ENCODE measurements around the gene SYT7.
"Not testable (repeated sequence)": the region's sequence is repeated elsewhere in the genome, so short reads cannot be mapped to it uniquely, and the experiment has no call there.

Gene SYT7

DNA sequence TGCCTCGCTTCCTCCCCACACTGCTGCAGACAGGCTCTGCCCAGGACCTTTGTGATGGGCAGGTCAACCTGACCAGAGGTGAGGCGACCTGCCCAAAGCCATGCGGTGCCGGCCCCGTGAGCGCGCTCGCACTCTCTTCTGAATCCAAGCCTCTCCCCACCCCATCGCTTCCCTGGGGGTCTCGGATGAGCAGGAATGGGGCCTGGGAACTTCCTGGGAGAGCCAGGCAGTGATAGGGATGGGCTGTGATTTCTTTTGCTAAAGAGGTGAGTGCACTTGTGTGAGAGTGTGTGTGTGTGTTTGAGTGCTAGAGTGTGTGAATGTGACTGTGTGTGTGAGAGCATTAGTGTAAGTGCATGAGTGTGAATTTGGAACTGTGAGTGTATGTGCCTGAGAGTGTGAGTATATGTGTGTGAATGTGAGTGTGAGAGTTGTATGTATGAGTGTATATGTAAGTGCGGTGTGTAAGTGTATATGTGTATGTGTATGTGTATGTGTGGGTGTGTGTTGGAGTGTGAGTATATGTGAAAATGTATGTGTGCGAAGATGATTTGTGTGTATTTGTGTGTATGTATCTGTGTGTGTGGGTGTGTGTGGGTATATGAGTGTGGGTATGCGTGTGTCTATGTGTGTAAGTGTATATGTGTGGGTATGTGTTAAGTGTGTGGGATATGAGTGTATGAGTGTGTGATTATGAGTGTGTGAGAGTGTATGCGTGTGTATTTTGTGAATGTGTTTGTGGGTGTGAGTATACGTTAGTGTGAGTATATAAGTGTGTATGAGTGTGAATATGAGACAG lies 84.1 kb downstream of the SYT7 start:
- DNase-seq (ENCODE audit: low read depth) = no peak

DNA sequence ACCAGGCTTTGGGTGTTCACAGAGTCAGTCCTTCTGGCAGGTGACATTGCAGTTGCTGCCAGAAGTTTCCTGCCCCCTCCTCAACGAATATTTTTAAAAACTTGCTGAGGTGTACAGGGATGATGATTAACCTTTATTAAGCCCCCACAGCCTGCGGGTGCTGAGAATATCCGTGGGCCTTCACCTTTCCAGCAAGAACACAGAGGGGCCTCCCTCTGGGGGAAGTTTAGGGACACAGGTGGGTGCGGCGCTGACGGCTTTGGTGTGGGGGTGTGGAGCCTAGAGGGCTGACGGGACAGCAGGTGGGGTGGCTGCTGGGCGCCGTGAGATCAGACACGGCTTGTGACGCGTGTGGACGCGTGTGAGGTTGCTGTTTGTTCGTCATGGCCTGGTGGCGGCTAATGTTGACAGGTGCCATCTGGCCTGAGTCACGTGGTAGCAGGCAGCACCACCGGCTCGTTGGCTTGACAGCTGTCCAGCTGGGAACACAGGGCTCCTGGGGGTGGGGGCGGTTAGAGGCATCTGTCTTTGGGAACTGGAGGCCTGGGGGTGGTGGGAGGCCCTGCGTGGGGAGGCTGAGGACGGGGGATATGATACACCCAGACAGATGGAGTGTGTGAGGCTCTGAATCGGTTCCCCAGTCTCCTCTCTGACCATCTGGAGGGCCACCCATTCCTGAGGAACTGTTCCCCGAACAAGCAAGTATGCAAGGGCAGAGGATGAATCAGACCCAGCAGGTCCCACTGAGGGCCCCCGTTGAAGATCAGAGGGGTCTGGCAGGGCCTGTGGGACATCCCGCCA lies 84.9 kb downstream of the SYT7 start:
- DNase-seq (ENCODE audit: low read depth) = no peak

DNA sequence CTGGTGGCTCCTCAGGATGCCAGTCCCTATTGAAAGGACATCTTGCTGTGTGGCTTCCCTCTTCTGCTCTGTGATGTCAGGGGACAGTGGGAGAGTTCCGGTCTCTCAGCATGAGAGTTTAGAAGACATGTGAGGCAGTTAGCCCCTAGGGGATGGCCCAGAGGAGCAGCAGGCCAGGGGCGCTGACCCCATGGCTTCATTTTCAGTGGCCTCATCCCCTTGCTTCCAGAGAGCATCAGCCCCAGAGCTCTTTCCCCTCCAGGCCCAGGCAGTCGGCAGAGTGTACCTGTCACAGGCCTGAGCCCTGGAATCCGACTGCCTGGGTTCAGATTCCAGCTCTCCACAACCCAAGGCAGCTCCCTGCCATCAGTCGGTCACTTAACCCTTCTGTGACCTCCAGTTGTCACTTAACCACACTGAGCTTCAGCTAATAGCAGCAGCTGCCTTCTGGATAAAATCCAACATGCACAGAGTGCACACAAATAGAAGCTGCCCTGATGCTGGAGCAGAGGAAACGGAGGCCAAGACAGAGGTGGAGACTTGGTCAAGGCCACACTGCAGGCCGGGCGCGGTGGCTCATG lies 86.4 kb downstream of the SYT7 start:
- DNase-seq (ENCODE audit: low read depth) = no peak

DNA sequence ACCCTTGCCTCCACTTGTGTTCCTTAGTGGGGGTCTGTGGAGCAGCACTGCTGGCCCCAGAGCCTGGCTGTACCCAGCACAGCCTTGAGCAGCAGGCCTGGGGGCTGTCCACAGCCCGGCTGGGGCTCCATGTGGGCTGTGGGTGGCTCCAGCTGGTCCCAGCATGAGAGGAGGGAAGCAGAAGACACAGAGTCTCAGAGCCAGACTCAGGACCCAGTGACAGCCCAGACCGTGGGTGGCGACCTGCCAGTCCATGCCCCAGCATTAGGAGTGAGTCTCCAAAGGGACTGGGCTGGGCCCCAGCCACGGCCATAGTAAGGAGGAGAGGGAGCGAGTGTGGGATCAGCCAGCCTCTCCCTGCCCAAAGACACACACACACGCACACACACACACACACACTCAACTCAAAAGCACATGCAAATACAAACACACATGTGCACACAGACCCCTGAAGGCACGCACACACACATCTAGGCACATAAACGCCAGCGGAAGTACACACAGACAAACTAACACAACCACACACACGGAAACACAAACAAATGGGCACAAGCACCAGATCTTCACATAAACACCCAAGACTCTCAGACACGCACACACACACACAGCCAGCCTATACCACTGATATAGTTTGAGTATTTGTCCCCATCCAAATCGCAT lies 89.0 kb downstream of the SYT7 start:
- no peak for DNase-seq (ENCODE audit: low read depth)

DNA sequence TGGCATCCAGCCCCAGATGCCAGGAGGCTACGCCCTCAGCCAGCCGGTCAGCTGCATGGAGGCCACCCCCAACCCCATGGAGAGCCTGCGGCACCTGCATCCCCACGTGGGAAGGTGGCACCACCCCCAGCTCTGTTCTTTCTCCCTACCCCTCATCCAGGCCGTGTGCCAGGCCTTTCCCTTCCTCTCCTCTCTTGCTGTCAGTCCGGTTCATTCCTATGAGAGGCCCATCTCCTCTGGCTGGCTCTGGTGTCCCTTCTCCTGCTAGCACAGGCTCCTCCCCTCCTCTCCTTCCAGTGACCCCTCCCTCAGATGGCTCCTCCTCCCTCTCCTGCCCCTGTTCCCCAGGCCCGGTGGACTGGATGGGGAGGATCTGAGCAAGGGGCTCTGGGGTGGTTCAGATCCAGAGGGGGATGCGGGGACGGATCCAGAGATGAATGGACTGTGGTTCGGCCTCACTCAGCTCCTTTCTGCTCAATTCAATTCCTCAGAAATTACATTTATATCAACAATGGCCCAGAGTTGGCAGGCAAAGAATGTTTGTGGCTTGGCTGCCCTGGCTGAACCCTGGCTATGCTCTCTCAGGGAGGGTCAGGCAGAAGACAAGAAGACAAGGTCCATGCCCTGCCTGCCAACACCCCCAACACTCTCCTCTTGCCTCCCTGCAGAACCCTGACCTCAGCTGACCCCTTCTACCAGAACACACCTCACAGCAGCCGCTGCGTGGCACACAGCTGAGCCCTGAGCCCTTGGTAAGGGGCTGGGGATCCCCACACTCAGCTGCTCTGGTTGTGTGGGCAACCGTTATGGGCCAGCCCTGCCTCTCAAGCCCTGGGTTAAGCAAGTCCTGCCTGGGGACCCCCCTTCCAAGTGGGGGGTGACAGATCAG lies 90.8 kb downstream of the SYT7 start:
- no peak for DNase-seq (ENCODE audit: low read depth)

DNA sequence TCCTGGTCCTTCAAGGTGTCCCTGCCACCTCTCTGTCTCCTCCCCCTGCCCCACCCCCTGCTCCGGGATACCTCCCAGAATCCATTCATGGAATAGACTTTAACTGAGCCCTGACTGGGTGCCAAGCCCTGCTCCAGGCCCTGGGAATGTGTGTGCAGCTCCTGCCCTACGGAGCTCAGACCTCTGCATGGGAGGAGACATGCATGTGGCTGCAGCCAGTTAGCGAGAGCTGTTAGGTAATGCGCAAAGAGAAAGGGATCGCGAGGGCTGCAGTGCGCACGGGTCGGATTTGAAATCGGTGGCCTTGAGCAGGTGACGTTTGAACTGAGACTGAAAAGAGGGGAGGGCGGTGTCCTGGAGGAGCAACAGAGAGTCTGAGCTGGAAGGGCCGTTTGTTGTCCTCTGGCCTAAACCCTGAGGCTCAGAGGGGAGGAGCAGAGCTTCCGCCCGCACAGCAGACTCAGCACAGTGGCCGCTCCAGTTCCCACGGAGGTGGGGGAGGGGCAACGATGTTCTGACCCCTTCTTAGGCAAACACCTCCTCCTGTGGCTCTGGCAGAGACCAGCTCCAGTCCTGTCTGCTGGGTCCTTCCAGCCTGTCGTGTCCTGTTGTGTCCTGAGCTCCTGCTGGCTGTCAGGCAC lies 92.1 kb downstream of the SYT7 start:
- DNase-seq (ENCODE audit: low read depth) = no peak

DNA sequence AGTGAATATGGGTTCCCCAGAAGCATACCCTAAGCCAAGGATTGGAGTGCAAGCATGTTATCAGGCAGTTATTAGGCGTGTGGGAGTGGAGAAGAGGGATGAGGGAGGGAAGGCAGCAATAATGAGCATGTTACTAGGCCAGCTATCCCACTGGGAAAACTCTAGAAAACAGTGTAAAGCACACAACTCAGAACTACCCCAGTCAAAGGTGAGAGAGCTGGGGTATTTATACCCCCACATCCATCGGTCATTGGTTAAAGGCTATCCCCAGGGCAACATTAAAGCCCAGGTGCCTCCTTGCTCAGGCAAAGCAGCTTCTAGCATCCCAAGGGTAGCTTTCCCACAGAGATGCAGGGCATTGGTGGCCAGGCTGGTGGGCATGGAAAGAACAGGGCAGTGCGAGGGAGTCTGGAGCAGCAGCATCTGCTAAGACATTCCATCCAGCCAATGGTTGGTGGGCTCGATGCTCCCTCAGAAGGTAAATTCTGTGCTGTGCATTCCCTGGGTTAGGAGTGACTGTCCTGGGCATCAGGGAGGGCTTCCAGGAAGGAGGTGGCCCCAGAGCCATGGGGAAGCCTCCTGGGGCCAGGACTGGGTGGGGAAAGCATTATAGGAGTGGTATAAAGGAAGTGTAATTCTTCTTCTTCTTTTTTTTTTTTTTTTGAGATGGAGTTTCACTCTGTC lies 93.4 kb downstream of the SYT7 start:
- no peak for DNase-seq (ENCODE audit: low read depth)

DNA sequence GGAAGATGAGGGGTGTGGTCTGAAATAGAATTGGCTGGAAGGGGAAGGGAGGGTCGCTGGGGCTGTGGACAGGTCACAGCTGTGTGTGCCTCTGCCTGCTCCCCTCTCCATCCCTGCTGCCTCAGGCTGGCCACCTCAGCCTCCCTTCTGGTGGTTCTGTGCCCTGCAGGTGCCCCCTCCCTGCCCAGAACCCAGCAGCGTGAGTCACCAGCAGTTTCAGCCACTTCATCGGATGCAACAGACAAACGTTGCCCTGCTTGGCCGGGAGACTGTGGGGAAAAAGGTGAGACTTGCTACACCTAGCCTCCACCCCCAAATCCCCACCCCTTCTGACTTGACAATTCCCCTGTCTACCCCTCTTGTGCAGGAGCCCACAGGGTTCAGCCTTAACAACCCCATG lies 94.1 kb downstream of the SYT7 start:
- no peak for DNase-seq (ENCODE audit: low read depth)

DNA sequence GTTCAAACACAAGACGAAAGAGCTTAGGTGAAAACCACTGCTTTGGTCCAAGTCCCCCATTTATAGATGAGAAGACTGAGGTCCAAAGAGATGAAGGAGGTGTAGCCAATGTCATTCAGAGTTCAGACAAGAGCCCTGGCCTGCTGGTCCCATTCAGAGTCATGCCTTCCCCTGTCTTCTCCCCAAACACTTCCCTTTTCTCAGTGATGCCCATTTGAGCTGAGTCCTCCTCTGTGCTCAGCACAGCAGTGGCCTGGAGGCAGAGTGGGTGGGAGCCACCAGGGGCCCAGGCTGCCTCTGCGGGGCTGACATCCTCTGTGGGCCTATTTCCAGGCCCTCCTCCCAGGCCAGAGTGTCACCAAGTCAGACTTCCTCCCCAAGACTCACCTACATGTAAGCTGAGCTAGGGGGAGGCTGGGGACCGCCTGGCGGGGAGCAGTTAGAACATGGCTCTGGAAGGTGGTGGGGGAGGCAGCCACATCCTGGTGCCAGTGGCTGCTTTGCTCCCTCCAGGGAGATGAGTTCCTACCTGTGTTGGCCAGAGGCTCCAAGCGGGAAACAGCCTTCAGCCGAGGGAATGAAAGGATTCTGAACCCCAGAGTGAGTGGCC lies 94.8 kb downstream of the SYT7 start:
- DNase-seq (ENCODE audit: low read depth) = no peak

DNA sequence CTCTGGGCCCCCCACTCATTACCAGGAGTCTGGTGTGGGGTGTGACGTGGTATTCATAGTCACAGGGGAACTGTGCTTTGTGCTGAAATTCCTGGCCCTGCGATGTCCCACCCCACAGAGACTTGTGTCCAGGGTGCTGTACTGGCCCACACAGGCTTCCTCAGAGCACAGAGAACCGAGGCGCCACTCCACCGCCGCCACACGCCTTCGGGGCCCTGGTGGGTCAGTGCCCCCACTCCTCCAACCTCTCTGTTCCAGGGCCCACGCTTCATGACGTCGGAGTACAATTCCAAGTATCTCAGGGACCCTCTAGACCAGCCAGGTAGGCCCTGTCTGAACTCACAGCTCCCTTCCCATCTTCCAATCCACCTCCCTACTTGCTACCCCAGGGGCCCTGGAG lies 95.8 kb downstream of the SYT7 start:
- DNase-seq (ENCODE audit: low read depth) = no peak

DNA sequence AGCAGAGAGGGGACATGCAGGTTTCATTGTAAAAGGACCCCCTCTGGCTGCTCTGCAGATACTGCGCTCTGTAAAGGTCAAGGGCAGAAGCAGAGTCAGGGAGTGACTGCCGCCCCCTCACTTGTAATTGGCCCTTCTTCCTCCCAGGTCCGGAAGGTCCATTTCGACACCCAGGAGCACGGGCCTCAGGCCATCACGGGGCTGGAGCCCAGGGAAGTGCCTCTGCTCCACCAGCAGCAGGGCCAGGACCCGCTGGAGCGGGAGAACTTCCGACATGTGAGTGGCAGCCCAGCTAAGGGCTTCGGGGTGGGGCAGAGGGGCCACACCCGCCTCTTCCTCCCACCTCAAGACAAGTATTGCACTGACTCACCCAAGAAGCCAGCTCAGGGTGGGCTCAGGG lies 96.3 kb downstream of the SYT7 start:
- DNase-seq (ENCODE audit: low read depth) = no peak

DNA sequence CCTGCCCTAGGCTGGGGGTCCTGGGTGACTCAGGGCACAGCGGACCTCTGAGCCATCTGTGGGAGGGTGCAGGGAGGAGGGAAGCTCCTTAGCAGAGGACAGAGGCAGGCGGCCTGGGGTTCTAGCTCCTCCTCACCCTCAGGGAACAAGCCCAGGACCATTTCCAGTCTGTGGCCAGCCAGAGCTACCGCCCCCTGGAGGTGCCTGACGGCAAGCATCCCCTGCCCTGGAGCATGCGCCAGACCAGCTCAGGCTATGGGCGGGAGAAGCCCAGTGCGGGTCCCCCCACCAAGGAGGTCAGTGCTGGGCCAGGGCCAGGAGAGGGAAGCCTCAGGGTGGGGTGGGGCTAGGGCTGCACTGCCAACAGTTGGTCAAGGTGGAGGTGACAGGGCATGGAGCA lies 98.4 kb downstream of the SYT7 start:
- no peak for DNase-seq (ENCODE audit: low read depth)

DNA sequence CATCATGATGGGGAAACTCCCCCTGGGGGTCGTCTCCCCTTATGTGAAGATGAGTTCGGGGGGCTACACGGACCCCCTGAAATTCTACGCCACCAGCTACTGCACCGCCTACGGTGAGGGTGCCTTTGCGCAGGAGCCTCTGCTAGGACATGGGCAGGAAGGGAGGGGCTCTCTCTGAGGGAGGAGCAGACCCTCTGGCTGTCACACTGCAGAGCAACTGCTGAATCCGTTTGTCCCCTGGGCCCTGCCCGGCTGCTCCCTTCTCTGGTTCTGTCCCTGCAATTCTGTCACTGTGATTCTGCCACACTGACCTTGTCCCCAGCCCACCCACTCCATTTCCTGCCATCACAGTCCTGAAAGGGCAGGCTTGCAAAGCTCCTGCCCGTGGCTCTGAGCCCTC lies 99.1 kb downstream of the SYT7 start:
- DNase-seq (ENCODE audit: low read depth) = no peak

DNA sequence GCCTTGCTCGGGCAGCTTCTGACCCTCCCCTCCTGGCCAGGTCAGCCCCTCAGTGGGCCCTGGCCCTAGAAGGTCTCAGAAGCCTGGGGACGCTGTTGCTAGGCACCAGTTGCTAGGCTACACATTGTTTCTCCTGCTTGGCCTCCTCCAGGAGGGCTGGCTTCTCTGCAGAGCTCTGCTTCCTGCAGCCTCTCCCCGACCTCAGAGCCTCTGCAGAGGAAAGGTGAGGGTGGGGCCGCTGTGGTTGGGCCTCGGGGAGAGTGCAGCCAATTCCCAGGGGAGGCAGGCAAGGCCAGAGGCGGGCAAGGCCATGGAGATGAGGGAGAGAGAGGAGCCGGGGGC lies 99.9 kb downstream of the SYT7 start:
- DNase-seq (ENCODE audit: low read depth) = no peak

DNA sequence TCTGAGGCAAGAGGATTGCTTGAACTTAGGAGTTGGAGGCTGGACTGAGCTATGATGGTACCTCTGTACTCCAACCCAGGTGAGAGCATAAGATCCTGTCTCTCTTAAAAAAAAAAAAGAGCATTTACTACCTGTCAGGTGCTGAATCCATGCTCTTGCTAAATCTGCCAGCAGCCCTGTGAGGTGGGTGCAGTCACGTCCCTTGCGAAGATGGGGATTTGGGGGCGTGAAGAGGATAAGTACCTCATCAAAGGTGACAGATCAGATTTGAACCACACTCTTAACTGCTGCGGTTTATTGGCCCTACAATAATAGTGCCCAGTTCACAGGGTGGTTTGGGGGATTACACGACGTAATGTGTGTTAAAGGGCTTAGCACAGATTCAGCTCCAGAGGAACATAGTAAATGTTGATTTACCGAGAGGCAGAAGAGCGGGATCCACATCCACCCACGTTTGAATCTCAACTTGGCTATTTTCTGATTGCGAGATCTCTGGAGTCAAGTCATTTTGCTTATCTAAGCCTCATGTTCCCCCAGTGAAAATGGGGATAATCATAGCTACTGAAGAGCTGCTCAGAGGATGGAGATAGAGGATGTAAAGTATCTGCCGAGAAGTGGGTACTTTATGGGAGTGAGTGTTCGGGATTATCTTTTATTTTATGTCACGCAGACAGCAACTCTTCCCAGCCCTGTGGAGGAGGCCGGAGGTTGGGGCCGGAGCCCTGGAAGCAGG lies 100.4 kb downstream of the SYT7 start:
- no peak for DNase-seq (ENCODE audit: low read depth)

DNA sequence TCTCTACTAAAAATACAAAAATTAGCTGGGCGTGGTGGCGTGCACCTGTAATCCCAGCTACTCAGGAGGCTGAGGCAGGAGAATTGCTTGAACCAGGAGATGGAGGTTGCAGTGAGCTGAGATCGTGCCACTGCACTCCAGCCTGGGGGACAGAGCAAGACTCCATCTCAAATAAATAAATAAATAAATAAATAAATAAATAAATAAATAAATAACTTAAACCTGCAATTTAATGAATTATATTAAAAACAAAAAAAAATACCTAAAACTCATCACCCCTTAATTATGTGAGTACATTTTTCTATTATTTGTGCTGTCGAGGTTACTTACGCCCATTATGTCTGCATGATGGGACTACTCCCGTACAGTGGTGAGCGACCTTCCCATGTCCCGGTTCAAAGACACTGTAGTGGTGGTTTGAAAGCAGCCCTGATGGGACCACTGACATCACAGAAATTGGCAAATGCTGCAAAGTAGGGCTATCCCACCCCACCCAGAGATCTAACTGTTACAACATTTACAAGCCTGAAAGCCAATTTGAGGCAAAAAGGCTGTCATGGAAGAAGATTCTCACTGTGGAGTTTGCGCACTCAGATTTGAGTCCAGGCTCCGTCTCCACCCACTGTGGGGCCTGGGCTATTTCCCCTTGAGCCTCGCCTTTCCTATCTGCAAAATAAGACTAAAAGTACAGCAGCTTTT lies 101.4 kb downstream of the SYT7 start:
- not testable (repeated sequence) for DNase-seq (ENCODE audit: low read depth)

DNA sequence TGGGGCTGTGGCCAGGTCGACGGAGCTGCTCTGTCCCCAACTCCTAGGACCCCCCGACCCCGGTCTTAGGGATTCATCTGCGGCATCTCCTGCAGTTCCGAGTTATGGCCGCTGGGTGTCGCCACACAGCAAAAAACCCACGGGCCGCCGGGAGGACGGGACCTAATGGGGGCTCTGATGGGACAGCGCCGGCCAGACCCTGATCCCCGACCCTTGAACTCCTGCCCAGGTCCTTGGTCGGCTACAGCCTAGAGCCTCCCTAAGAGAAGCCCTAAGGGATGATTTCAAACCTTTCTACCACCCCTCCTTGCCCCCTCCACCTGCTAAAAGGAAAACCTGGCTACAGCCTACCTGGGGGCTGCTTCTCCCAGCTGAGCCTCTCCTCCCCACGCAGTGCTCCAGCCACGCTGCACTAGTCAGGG lies 103.1 kb downstream of the SYT7 start:
- DNase-seq (ENCODE audit: low read depth) = peak; percentile 18

DNA sequence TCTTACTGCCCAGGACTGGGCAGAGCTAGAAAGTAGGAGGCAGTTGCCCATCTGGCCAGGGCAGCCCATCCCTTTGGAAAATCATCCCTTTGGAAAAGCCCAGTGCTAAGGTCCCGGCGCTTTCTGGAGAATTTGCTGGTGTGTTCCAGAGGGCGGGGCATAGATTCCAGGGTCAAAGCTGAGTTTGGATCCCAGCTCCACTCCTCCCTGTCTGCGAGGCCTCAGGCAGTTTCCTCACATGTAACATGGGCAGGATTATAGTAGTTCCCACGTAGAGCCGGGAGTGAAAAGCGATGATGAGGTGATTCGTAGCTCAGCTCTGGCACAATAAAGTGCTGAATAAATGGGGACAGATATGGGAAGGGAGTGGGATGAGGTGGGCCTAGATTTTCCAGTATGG lies 103.8 kb downstream of the SYT7 start:
- DNase-seq (ENCODE audit: low read depth) = no peak

DNA sequence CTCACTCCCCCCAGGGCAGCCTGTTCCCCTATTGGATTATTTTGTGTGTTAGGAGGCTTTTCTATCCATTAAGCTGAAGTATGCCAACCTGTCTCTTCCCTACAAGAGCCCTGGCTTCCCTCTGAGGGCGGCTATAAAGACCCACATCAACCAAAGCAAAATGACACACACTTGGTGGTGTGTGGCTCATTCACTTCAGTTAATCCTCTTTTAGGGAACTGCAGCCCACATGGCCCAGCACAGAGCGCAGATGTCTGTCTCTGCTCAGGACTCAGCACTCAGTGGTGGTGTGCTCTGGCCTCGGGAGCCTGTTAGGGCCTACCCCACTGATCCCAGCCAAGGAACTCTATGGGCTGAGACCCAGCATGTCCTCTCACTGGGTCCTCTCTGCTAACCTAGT lies 104.5 kb downstream of the SYT7 start:
- DNase-seq (ENCODE audit: low read depth) = no peak
